Measurements from ENCODE around the gene CACNA1E.

The CACNA1E gene

GRCh38 chr1:181603735-181604410 is 120.6 kb downstream of the CACNA1E start:
- Histone ChIP-seq H3K4me3 (ENCODE audit: insufficient read depth, low read length, poor library complexity, severe bottlenecking) (no peak overlapping the region), H2AFZ (ENCODE audit: low read depth, low read length, severe bottlenecking) (no peak overlapping the region), H3K9me2 (replicated peaks; ENCODE audit: insufficient read depth, low read length) (no peaks in the 10 kb centered on the region), H3K4me2 (ENCODE audit: low read depth, low read length, poor library complexity, severe bottlenecking) (no peak overlapping the region), H3K9ac (ENCODE audit: low read length) (no peak overlapping the region), H3K9me3 (ENCODE audit: insufficient read depth, low read length) (no peaks in the 10 kb centered on the region), H3K27ac (ENCODE audit: low read depth, low read length) (no peak overlapping the region), H3K36me3 (ENCODE audit: low read length) (no peaks in the 10 kb centered on the region), H3F3A (ENCODE audit: insufficient read depth) (no peaks in the 10 kb centered on the region), H4K20me1 (ENCODE audit: low read depth, low read length) (no peaks in the 10 kb centered on the region), H3K27me3 (ENCODE audit: low read length) (no peaks in the 10 kb centered on the region; the same call in 1 of the 2 replicates), H3K79me2 (ENCODE audit: insufficient read depth, low read length) (no peaks in the 10 kb centered on the region)
- TF ChIP-seq EZH2phosphoT487 (conservative IDR thresholded peaks at IDR 0.05; ENCODE audit: low read length) (no peak), CTCF (IDR thresholded peaks at IDR 0.05; ENCODE audit: insufficient read depth, low read length, poor library complexity, severe bottlenecking) (no peak)

- Histone ChIP-seq H3F3A (ENCODE audit: insufficient read depth) (no peaks in the 10 kb centered on the region), H3K27me3 (ENCODE audit: low read length) (no peaks in the 10 kb centered on the region; the same call in 1 of the 2 replicates), H2AFZ (ENCODE audit: low read depth, low read length, severe bottlenecking) (no peak overlapping the region), H3K4me2 (ENCODE audit: low read depth, low read length, poor library complexity, severe bottlenecking) (no peak overlapping the region), H3K27ac (ENCODE audit: low read depth, low read length) (no peak overlapping the region), H3K9ac (ENCODE audit: low read length) (no peak overlapping the region), H3K36me3 (ENCODE audit: low read length) (no peaks in the 10 kb centered on the region), H3K9me3 (ENCODE audit: insufficient read depth, low read length) (no peaks in the 10 kb centered on the region), H4K20me1 (ENCODE audit: low read depth, low read length) (no peaks in the 10 kb centered on the region), H3K9me2 (replicated peaks; ENCODE audit: insufficient read depth, low read length) (no peaks in the 10 kb centered on the region), H3K4me3 (ENCODE audit: insufficient read depth, low read length, poor library complexity, severe bottlenecking) (no peak overlapping the region), H3K79me2 (ENCODE audit: insufficient read depth, low read length) (no peaks in the 10 kb centered on the region)
- TF ChIP-seq EZH2phosphoT487 (conservative IDR thresholded peaks at IDR 0.05; ENCODE audit: low read length) = no peak
Observed at GRCh38 chr1:181604482-181605249, 121.3 kb downstream of the CACNA1E start.

- H3K9me2 ChIP-seq (replicated peaks; ENCODE audit: insufficient read depth, low read length) = no peaks in the 10 kb centered on the region
- no peak overlapping the region for H3K4me3 ChIP-seq (ENCODE audit: insufficient read depth, low read length, poor library complexity, severe bottlenecking)
- no peak overlapping the region for H2AFZ ChIP-seq (ENCODE audit: low read depth, low read length, severe bottlenecking)
- TF ChIP-seq EZH2phosphoT487 (conservative IDR thresholded peaks at IDR 0.05; ENCODE audit: low read length) (no peak), CTCF (IDR thresholded peaks at IDR 0.05; ENCODE audit: insufficient read depth, low read length, poor library complexity, severe bottlenecking) (no peak)
- no peak overlapping the region for H3K4me2 ChIP-seq (ENCODE audit: low read depth, low read length, poor library complexity, severe bottlenecking)
- no peaks in the 10 kb centered on the region; the same call in 1 of the 2 replicates for H3K27me3 ChIP-seq (ENCODE audit: low read length)
- H3K79me2 ChIP-seq (ENCODE audit: insufficient read depth, low read length) = no peaks in the 10 kb centered on the region
- H4K20me1 ChIP-seq (ENCODE audit: low read depth, low read length) = no peaks in the 10 kb centered on the region
- H3K9me3 ChIP-seq (ENCODE audit: insufficient read depth, low read length) = no peaks in the 10 kb centered on the region
- H3K36me3 ChIP-seq (ENCODE audit: low read length) = no peaks in the 10 kb centered on the region
- H3K27ac ChIP-seq (ENCODE audit: low read depth, low read length) = no peak overlapping the region
- no peaks in the 10 kb centered on the region for H3F3A ChIP-seq (ENCODE audit: insufficient read depth)
- no peak overlapping the region for H3K9ac ChIP-seq (ENCODE audit: low read length)
Observed at GRCh38 chr1:181607524-181607923, 124.2 kb downstream of the CACNA1E start.

- Histone ChIP-seq H3K79me2 (ENCODE audit: insufficient read depth, low read length) (no peaks in the 10 kb centered on the region), H3K9me3 (ENCODE audit: insufficient read depth, low read length) (no peaks in the 10 kb centered on the region), H4K20me1 (ENCODE audit: low read depth, low read length) (no peaks in the 10 kb centered on the region), H3K4me2 (ENCODE audit: low read depth, low read length, poor library complexity, severe bottlenecking) (no peak overlapping the region), H3K9me2 (replicated peaks; ENCODE audit: insufficient read depth, low read length) (no peaks in the 10 kb centered on the region), H3F3A (ENCODE audit: insufficient read depth) (no peaks in the 10 kb centered on the region), H3K4me3 (ENCODE audit: insufficient read depth, low read length, poor library complexity, severe bottlenecking) (no peak overlapping the region), H3K27ac (ENCODE audit: low read depth, low read length) (no peak overlapping the region), H3K9ac (ENCODE audit: low read length) (no peak overlapping the region), H3K27me3 (ENCODE audit: low read length) (no peaks in the 10 kb centered on the region), H2AFZ (ENCODE audit: low read depth, low read length, severe bottlenecking) (no peak overlapping the region), H3K36me3 (ENCODE audit: low read length) (no peaks in the 10 kb centered on the region)
- TF ChIP-seq CTCF (IDR thresholded peaks at IDR 0.05; ENCODE audit: insufficient read depth, low read length, poor library complexity, severe bottlenecking) = no peak
- TF ChIP-seq EZH2phosphoT487 (conservative IDR thresholded peaks at IDR 0.05; ENCODE audit: low read length) = no peak
Observed at GRCh38 chr1:181608386-181608785, 125.1 kb downstream of the CACNA1E start.

All from SU-DHL-6 (cell line).